GM19193 (cell line): Measurements from ENCODE around the gene POLL.

Source experiments
- POLR2A ChIP-seq: IDR thresholded peaks from 4 replicates; pipeline ENCODE4 v1.6.1; 2011; ENCODE audit not compliant: insufficient read depth, insufficient read length; ENCODE audit errors: extremely low read depth

The POLL gene

GRCh38 chr10:101587725-101588653 lies at the start of gene POLL, which contains the start of gene DPCD:
TSS of gene POLL (minus strand) at chr10:101588257. CDS start at chr10:101587360, 897 bp downstream.
TSS of gene DPCD (plus strand) at chr10:101588321. CDS start at chr10:101588337, 16 bp downstream.
- peak; percentile 70 for TF ChIP-seq POLR2A

GRCh38 chr10:101631821-101632475 lies 43.9 kb upstream of the POLL start:
- no peak for TF ChIP-seq POLR2A

- TF ChIP-seq POLR2A, result no peak
Measured at GRCh38 chr10:101630633-101630920, 42.5 kb upstream of the POLL start.

- TF ChIP-seq POLR2A, result no peak
Measured at GRCh38 chr10:101629837-101630632, 42.0 kb upstream of the POLL start.

GRCh38 chr10:101625821-101626412 lies 37.9 kb upstream of the POLL start:
- no peak for TF ChIP-seq POLR2A

GRCh38 chr10:101624526-101625102 lies 36.6 kb upstream of the POLL start:
- no peak for TF ChIP-seq POLR2A

GRCh38 chr10:101623528-101623927 lies 35.5 kb upstream of the POLL start:
- no peak for TF ChIP-seq POLR2A

GRCh38 chr10:101619983-101620382 lies 31.9 kb upstream of the POLL start:
- no peak for TF ChIP-seq POLR2A

GRCh38 chr10:101618871-101619270 lies 30.8 kb upstream of the POLL start:
- no peak for TF ChIP-seq POLR2A

- no peak for TF ChIP-seq POLR2A
Measured at GRCh38 chr10:101617824-101618568, 29.9 kb upstream of the POLL start.

- no peak for TF ChIP-seq POLR2A
Measured at GRCh38 chr10:101617102-101617823, 29.2 kb upstream of the POLL start.

GRCh38 chr10:101616415-101617101 lies 28.5 kb upstream of the POLL start:
- TF ChIP-seq POLR2A, result no peak
